ENCODE results near the gene CAMTA1.

Gene CAMTA1

DNA sequence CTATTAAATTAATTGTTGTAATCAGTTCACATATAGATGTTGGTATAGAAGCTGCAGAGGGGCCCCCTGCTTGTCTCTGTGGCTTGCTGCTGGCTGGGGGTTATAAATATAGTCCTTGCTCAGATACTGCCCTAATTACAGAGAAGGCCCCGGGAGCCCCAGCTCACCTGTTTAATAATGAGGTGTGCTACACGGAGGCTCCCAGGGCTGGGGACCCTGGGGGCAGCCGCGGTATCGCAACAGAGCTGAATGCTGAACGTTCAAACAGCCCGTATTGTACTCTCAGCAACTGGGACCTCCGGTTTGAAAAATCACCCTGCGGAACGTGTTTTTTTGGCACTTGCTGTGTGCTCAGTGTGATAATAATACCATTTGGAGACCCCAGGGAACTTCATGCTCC is 309.3 kb downstream of the CAMTA1 start:
- no peak for DNase-seq

DNA sequence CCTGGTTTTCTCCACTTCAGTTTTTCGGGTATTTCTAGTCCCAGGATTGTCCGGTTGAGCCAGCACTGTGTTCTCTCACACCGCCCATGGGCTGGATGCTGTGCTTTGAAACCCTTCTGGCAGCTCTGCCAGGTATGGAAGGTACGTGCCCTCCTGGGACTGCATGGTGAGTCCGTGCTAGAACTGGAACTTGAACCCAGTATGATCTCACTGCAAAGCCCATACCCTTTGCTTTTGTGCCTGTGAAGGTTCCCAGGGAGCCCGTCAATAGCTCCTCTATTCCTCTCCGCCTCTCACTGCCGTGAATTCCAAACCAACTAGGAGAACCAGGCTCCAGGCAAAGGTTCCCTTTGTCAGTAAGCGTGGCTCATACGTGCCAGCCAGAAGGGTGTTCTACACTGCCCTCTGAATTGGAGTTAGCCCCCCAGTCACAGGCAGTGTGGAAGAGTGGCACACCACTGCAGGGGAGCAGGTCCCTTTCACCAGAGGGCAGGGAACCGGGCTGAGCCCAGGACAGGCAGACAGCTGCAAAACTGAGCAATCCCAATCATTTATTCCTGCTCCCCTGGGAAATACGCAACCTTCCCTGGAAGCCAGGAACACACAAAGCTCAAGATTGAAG is 310.2 kb downstream of the CAMTA1 start:
- no peak for DNase-seq

DNA sequence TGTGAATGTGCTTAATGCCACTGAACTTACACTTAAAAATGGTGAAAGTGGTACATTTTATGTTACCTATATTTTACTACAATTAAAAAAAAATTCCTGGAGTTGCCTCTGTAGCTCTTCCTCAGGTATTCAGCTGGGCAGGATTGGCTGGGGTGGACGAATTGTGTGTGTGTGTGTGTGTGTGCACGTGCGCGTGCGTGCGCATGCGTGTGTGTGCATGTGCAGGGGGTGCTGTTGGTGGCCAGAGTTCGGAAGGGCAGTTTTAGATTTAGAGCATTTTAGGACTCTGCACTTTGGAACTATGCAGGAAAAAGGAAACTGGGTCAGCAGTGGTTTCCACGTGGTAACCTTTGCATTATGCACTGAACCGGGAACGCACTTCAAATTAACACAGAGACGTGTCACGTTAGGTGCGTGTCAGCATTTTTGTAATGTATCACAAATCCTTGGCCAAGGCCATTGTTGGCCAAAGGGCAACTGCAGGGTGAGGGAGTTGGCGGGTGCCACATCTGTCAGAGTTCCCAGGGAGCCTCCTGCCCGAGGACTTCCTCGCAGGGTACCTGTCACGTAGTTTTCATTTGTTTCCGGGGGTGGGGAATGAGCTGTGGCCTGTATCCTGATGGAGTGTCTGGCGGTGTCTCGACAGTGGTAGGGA is 312.8 kb downstream of the CAMTA1 start:
- no peak for DNase-seq

DNA sequence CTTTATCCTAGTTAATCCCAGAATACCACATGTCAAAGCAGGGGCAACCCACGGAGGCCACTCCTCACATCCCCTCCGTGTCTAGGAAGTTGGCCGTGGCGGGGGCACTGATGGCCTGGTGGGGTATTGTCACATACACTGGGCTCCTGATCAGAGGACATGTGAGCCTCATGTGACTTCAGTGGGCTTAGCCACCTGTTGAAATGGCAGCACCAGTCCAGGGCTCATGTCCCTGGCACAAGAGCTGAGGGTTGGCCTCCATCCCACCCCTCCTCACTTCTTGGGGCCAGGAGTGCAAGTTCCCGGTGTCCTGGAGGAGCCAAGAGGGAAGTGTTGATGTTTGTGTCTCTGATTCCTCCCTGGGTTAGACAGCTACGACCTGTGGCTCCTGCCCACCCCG is 313.4 kb downstream of the CAMTA1 start:
- DNase-seq, result no peak

DNA sequence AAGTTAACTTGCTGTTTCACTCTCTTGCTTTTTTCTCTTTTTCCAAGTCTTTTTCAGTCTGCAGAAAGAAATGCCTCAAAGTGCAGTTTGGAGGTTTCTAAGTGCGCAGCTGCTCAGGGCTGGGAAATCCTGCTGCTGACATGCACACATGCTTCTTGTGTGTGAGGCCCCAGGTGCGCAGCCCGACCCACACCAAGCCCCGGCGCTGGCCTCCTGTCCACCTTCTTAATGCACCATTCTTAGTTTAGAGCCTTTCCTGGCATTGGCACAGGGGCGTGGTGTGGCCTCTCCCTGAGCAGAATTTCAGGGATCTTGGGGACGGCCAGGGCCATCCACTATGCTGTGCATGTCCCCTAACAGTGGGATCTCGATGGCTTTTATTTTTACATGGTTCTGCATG is 315.2 kb downstream of the CAMTA1 start:
- DNase-seq, result no peak

DNA sequence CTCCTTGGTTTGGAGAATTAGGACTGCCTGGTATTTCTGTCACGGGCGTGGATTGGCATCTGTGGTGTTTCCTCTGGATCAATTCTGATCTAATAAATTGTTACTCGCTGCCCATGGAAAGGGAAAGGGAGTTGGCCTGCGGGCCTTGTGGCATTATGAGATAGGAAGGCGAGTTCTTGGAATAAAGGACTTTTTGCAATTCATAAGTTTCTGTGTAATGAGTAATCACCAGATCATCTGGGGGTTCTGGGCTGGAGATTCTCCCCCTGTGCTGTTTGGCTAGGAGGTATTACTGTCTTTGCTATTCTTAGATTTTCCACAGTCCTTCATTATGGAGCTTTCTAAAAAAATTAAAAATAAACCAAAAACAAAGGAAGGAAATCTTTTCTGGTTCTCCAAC is 315.9 kb downstream of the CAMTA1 start:
- DNase-seq, result no peak

DNA sequence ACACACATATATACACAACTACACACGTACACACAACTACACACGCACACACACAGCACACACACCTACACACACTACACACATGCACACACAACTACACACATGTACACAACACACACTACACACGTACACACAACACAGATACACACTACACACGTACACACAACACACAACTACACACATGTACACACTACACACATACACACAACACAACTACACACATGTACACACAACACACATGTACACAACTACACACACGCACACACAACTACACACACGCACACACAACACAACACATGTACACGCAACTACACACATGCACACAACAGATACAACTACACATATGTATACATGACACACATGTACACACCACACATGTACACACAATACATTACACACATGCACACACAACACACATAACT is 318.1 kb downstream of the CAMTA1 start:
- DNase-seq, result no peak

DNA sequence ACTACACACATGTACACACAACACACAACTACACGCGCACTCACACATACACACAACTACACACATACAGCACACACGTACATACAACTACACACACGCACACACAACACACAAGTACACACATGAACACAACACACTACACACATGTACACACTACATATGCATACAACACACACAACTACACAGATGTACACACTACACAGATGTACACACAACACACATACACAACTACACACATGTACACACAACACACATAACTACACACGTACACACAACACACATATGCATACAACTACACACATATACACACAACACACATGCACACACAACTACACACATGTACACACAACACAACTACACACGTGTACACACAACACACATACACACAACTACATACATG is 318.6 kb downstream of the CAMTA1 start:
- no peak for DNase-seq

DNA sequence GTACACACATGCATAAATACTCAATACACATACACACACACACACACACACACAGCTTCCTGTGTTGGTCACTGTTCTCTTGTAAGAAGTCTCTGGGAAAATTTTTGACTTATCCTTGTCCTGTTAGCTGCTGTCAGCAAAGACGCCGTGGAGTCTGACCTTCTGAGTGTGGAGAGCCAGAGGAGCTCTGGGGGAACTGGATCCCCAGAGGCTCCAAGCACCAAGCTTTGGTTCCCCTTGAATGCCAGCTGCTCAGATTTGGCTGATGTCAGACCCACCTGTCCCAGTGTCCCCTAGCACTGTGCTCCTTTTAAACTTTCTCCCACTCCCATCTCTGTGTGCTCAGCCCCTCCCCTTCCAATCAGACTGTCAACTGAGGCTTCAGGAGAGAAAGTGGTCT is 319.1 kb downstream of the CAMTA1 start:
- no peak for DNase-seq

DNA sequence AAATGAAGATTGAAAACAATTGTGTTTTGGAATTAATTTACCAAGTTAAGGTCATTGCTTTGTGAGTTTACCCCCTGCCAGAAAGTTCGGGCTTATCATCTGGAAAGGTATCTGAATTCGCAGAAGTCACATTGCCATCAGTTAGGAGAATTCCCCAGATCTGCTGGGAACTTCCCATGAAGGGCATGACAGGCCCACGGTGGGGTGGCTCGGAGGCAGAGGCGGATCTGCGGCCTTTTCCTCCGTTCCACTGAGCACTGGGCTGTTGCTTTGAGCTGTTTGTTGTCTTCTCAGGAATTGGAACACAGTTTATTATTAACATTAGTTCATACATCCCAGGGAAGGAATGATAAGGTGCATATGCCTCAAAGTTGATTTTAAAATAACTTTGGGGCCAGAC is 320.0 kb downstream of the CAMTA1 start:
- DNase-seq, result no peak

DNA sequence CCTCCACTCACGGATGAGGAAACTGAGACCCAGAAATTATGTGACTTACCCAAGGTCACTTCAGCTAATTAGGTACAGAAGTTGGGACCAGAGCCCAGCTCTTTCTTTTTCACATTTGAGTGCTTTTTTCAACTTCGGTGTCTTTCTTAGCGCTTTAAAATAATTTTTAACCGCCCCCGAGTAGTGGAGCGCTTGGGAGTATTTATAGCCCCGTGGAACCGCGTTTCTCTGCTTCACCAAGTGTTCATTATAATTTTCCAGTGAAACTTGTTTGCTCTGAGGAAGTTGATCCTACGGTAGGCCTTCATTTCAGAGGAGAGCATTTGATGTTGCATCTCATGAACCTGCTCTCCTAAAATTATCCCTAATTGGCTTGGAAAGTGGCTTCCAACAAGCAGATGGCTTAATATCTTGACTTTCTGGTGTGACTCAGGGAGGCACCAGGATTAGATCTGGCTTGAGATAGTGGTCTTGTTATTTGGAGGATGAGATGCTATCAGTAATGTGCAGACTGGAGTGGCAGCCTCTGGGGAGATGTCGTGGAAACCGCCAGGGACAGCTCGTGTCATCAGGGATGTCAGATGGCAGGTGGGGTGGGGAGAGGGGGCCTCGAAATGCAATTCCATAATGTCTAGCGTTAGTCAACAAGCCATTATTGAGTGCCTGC is 321.3 kb downstream of the CAMTA1 start:
- no peak for DNase-seq

DNA sequence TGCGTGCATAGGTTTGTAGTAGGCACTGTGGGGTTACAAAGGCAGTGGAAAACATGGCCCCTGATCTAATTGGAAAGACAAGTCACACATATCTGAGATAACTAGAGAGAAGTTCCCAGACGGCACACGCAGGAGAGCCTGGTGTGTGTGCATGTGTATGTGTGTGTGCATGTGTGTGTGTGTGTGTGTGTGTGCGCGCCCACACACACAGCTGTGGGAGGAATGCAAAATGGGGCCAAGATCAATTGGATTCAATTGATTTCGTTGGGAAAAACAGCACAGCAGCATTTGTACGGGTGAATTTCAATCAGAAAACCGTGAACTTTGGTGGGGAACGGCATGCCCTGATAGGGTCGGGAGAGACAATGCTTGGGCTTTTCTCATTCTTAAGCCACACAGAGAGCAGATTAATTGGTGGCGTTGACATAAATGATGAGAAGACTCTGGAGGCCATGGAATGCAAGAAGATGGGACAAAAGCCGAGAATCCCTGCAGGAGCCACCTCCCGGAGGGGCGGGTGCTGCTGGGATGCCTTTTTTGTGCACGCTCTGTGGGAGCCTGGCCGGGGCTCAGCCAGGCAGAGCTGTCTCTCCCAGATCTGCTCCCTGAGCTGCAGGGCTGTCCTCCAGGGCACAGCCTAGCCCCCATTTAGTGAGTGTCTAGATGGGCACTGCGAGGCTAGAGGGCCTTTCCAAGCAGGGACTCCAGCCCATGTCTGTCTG is 322.0 kb downstream of the CAMTA1 start:
- no peak for DNase-seq

DNA sequence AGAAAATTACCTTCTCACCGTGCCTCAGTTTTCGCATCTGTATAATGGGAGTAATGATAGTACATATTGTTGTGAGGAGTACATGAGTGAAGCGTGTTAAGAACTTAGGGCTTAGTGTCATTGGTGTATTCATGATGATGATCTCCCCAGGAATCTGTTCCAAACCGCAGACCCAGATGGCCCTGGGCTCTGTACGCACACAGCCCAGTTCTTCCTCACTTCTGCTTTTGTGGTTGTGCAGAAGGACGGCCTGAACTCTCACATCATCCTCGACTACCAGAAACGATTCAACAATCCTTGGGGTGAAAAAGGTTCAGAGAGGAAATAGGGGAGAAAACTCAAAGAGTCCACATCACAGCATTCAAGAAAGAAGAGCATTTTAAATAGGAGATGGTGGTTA is 323.0 kb downstream of the CAMTA1 start:
- DNase-seq, result no peak

DNA sequence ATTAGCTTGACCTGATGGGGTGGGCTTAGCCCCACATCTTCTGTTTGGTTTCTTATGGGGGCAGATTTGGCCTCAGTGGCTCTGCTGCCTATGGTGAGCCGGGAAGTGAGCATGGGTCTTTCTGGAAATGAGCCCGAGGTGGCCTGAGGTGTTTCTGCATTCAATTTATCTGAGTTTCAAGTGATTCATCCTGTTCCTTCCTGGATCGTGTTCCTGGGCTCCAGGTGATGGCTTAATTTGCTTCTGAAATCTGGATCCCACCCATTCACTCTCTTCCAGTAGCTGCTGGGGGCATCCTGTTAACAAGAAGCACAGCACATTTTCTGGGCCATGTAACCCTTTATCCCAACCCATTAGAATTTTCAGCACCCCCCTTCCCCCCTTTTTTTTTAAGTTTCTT is 324.6 kb downstream of the CAMTA1 start:
- no peak for DNase-seq

DNA sequence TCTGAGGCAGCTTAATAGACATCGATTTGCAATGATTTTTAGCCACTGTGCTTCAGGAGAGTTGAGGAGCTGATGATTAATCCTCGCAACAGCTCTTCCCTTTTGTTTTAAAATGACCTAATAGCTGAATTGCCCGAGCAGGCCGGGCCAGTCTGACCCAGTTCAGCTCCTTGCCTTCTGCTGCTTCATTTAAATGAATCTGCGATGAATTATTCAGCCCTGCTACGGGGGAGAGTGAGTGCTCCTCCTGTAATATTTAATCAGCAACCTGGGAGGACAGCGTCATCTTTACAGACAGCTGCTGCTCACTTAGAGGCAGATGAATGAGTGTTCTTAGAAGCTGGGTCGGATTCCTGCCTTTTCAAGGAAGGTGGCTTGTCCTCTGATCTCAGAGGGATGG is 325.1 kb downstream of the CAMTA1 start:
- DNase-seq, result no peak

DNA sequence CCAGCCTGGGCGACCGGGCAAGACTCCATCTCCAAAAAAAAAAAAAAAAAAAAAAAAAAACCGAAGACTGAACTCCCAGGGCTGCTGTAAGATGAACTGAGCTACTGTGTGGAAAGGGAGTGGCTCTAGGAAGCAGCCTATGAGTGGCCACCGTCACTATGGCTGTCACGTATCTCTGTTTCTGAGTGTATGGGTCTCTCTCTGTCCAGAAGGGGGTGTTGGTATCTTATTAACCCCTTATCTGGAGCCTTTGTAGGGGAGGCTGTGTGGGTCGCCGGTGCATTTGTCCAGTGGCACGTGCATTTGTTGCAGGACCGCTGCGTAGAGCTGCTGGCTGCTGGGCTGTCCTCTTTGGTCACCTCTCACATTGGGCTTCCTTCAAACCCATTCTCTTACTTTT is 326.6 kb downstream of the CAMTA1 start:
- DNase-seq, result no peak

DNA sequence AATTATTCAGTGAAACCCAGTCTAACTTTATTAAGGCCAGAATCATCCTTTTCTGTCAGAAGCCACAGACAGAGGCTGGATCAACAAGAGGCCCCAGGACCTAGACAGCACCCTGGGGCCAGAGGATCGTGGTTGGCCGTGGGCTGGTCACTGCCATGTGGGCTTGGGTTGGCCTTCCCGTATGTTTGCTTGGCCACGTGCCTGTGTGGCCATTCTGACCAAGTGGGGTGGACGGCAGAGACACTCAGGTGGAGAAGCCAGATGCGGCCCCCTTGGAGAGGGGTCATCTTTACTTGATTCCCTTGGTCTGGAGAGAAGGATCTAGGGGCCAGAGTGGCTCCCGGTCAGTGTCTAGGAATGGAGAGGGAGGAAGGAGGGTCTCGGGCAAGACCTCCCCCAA is 327.9 kb downstream of the CAMTA1 start:
- no peak for DNase-seq

DNA sequence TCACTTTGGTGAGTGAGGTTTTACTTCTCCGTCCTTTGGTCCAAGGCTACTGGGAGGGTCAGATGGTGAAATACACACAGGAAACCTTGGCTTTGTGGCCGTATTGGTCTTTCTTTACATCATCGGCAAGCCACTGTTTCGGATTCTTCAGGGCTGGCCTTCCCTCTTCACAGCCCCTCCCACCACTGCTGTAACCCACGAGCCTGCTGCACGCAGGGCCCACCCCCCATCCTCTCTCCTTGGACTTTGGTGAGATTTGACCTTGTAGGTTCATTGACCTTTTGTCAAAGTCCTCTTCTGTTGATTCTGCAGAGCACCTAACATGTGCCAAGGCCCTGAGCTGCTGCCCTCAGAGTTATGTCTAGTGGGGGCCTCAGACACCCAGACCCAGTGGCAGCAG is 328.6 kb downstream of the CAMTA1 start:
- no peak for DNase-seq

DNA sequence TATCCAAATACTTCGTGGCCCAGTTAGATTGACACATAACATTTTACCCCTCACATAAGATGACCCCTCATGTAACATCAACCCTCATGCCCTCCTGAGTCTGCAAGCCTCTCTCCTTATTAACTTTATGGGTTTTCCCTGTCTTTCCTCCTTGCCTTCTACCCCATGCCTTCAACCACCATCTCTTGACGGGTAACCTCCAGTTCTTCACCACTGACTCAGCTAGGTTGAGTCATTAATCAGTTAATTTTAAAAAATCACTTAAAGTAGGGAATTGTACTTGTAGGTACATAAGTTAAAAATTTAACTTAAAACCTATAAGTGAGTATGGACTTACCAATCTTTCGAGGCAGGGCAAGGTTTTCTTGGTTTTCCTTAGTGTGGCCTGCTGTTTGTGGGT is 330.7 kb downstream of the CAMTA1 start:
- DNase-seq, result no peak

DNA sequence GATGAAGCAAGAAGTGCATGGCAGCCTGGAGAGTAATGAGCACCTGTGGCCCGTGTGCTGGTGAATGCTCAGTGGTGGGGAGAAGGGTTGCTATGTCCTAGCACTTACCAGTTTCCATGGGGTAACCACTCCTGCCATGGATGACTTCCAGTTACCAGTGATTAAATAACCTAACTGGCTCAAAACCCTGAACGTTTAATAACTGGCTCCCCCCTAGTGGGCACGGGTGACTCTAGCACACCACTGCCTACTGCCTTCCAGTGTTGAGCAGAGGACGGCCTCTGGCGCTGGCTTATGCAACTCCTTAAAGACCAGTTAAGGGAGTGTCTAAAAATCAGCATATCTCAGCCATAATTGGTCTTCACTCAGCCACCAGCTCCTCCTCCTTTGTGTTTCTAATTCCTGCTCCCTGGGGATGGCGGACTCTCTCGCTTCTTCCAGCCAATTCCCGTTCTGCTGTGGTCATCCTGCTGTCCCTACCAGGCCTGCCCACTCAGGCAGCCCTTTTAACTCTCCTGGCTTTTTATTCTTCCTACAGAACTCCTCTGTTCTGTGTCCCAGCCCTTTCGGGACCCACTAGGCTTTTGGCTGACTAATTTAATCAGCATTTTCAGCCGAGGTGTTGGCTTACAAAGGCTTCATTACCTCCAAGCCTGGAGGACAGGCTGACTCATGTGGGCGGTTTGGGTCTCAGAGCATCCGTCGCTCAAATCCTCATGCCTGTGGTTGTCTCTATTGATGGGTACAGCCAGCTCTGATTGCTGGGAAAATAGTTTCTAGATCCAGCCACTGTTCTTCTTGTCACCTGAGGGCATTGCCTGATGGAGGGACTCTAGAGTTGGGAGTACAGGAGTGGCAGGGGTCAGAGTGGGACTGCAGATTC is 332.4 kb downstream of the CAMTA1 start:
- DNase-seq, result no peak

DNA sequence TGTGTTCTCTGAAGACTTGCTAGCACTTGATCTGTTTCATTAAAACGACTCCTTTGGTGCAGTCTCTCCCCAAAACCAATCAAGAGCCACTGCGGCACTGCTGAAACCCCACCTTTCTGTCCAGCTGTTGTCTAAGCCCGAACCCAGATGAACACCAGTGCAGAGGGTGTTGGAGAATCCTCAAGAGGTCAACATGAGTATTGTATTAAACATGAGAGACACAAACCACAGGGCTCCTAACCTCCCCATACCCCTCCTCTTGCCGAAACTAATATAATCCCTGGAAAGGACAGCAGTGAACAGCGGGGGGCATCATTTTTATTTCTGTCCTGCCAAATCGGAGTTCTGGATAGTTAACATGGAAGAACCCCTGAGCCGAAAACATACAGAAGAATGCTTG is 333.9 kb downstream of the CAMTA1 start:
- DNase-seq, result no peak

DNA sequence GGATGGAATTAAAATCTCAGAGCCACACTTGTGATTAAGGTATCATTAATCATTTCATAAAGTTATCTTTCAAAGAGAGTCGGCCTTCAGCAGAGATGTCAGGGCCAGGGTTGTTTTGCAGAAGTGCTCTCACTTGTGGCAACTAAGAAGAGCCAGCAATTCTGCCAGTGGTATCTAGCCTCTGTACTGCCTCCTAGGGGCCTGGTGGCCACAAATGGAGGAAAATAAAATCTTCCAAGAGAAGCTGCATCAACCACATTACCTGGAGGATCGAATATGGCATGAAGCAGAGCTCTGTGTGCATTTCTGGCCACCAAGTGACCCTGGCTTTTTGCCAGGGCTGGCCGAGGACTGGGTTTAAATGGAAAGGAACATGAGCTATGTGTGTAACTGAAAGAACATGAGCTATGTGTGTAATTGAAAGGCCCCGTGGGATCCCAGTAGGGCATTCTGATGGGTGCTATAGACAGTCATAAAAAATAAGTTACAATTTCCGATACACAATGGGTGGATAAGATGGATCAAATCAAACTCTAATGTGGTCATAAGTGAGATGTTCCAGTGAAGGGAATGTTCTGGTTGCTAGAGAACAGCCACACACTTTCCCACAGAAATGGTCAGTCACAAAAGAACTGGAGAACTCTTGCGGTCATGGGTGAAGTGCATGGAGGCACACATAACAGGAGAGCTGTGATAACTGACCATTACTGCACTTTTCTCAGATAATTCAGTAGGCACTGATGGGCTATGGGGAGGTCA is 335.8 kb downstream of the CAMTA1 start:
- no peak for DNase-seq
